GM12873 (cell line): ENCODE measurements around the gene CFAP157.

Experiments used
- CTCF ChIP-seq: IDR thresholded peaks from 2 replicates; pipeline ENCODE4 v1.5.1; 2012; ENCODE audit warnings: low read depth, mild to moderate bottlenecking, moderate library complexity, low read length, control low read depth; ENCODE audit not compliant: insufficient read depth; ENCODE audit errors: missing control alignments

The CFAP157 gene

GRCh38 chr9:127726871-127727270 lies 20.1 kb downstream of the CFAP157 start:
- TF ChIP-seq CTCF, result no peak

- no peak for TF ChIP-seq CTCF
Measured at GRCh38 chr9:127728808-127729207, 22.0 kb downstream of the CFAP157 start.

GRCh38 chr9:127729522-127730256 lies 22.9 kb downstream of the CFAP157 start:
- no peak for TF ChIP-seq CTCF

GRCh38 chr9:127730262-127730661 lies 23.5 kb downstream of the CFAP157 start:
- TF ChIP-seq CTCF, result no peak

- TF ChIP-seq CTCF, result no peak
Measured at GRCh38 chr9:127730799-127731410, 24.1 kb downstream of the CFAP157 start.

GRCh38 chr9:127731938-127732337 lies 25.1 kb downstream of the CFAP157 start:
- no peak for TF ChIP-seq CTCF

- TF ChIP-seq CTCF, result no peak
Measured at GRCh38 chr9:127732444-127732843, 25.7 kb downstream of the CFAP157 start.
